Heart left ventricle (tissue), 13 donors: ENCODE data around the gene ROR1.

Experiments
- POLR2A ChIP-seq, 2 donors: fragments of 450-650 bp; IDR thresholded peaks; one replicate each; pipeline ENCODE4 v1.6.1; 2017; ENCODE audit warnings: antibody characterized with exemption in 2 of 2, mild to moderate bottlenecking in 2 of 2, moderate library complexity in 2 of 2
- TF ChIP-seq, protein P1 (sequence below), 12 donors: fragments of 200-600 bp; sonication (generic) in 4 of 12; IDR thresholded peaks; one replicate each; pipeline versions ENCODE4 v1.5.0 to v1.8.0; 2018 to 2022; ENCODE audit warnings: antibody characterized with exemption in 12 of 12, mild to moderate bottlenecking in 5 of 12
- donor health status: ischemic (EF 13 %, LVEDD 7.1; RV severe dilation, severe dysfunction).
- donor health status: DM: no; HTN: yes; CAD: no.
- donor health status: DM: no; HTN: no; CAD: no.
- donor health status: ischemic (EF 25% LVEDD 6.9; RV normal size, moderate dysfunction).
- donor health status: ischemic (EF 25% LVEDD 5.7; RV mildly dilated, moderate dysfunction).
- donor health status: ischemic (EF 35%, LVEDD 5.7; RV mildly dilated, moderate dysfunction).
- donor health status: nonischemic (EF 11% LVEDD 7.7; RV severe dilation, severe dysfunction).
- donor health status: DM: yes; HTN: yes; CAD: no.
- donor health status: PGD.
- donor health status: ischemic (EF 29% LVEDD 5.4; RV normal size, mild dysfunction).
- donor health status: nonischemic (EF 23%, LVEDD 6.1; RV moderate dilation, normal function).

DNA sequence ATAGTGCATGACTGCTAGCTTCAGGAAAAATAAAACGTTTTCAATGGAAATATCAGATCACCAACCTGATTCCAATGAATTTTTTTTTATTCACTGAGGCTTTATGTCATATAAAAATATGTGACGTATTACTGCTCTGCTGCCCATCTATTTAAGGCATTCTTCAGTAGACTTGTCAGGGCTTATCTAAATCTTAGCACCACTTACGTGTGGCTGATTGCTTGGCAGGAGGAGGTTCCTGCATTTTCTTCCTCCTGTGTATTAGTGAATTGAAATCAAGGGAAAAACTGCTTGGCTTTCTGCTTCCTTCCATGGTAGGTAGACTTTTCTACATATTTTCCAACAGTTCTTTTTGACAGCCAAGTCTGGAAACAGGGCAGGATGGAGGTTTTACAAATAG is 80.3 kb downstream of the ROR1 start:
- TF ChIP-seq, protein P1, sequence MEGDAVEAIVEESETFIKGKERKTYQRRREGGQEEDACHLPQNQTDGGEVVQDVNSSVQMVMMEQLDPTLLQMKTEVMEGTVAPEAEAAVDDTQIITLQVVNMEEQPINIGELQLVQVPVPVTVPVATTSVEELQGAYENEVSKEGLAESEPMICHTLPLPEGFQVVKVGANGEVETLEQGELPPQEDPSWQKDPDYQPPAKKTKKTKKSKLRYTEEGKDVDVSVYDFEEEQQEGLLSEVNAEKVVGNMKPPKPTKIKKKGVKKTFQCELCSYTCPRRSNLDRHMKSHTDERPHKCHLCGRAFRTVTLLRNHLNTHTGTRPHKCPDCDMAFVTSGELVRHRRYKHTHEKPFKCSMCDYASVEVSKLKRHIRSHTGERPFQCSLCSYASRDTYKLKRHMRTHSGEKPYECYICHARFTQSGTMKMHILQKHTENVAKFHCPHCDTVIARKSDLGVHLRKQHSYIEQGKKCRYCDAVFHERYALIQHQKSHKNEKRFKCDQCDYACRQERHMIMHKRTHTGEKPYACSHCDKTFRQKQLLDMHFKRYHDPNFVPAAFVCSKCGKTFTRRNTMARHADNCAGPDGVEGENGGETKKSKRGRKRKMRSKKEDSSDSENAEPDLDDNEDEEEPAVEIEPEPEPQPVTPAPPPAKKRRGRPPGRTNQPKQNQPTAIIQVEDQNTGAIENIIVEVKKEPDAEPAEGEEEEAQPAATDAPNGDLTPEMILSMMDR (IDR thresholded peaks at IDR 0.05), result no peak
- TF ChIP-seq POLR2A (IDR thresholded peaks at IDR 0.05), result no peak
